Liver (tissue), 9 donors: ENCODE data around the gene AOAH. TPM values are rescaled to one million over a fixed set of nuclear protein-coding genes. Genes with fewer than 3 reads are reported as not detected.
"Not testable (repeated sequence)": the region's sequence is repeated elsewhere in the genome, so short reads cannot be mapped to it uniquely, and the experiment has no call there.

Source experiments
- DNase-seq: peaks from one replicate; pipeline ENCODE4 v3.0.0-alpha.2; 2017; ENCODE audit warnings: low spot score
- H3K27ac ChIP-seq, 2 donors: one replicate each; pipeline ENCODE4 v1.7.0; 2013; ENCODE audit warnings: inconsistent platforms in 2 of 2, low read length in 2 of 2, control low read depth in 1 of 2, low read depth in 1 of 2, mild to moderate bottlenecking in 1 of 2
- H3K27me3 ChIP-seq, 4 donors: one replicate each; pipeline versions ENCODE4 v1.6.1 to v1.7.0; 2013; ENCODE audit warnings: low read length in 3 of 4, inconsistent platforms in 1 of 4, mild to moderate bottlenecking in 1 of 4, moderate library complexity in 1 of 4; ENCODE audit not compliant: control insufficient read depth in 4 of 4, insufficient read depth in 4 of 4
- H3K36me3 ChIP-seq, 4 donors: one replicate each; pipeline versions ENCODE4 v1.6.1 to v1.7.0; 2013; ENCODE audit warnings: low read length in 3 of 4, mild to moderate bottlenecking in 3 of 4, low read depth in 1 of 4, moderate library complexity in 1 of 4; ENCODE audit not compliant: control insufficient read depth in 4 of 4, insufficient read depth in 3 of 4
- H3K4me1 ChIP-seq, 4 donors: one replicate each; pipeline versions ENCODE4 v1.6.1 to v1.7.0; 2013; ENCODE audit warnings: low read length in 3 of 4, mild to moderate bottlenecking in 3 of 4, moderate library complexity in 1 of 4; ENCODE audit not compliant: control insufficient read depth in 4 of 4, insufficient read depth in 4 of 4
- H3K4me3 ChIP-seq, 3 donors: one replicate each; pipeline versions ENCODE4 v1.6.1 to v1.7.0; 2013; ENCODE audit warnings: low read length in 3 of 3, control low read depth in 1 of 3, low read depth in 1 of 3, mild to moderate bottlenecking in 1 of 3
- H3K9ac ChIP-seq, 2 donors: one replicate each; pipeline ENCODE4 v1.7.0; 2013; ENCODE audit warnings: low read length in 2 of 2, mild to moderate bottlenecking in 2 of 2, moderate library complexity in 2 of 2, control low read depth in 1 of 2, low read depth in 1 of 2
- H3K9me3 ChIP-seq, 4 donors: one replicate each; pipeline versions ENCODE4 v1.6.1 to v1.7.0; 2013; ENCODE audit warnings: low read length in 3 of 4; ENCODE audit not compliant: control insufficient read depth in 4 of 4
- CTCF ChIP-seq: fragments of 150-350 bp; IDR thresholded peaks from 2 replicates; pipeline ENCODE4 v1.5.1; 2017; ENCODE audit warnings: improper control_type of control experiment, low read depth, low read length; ENCODE audit not compliant: missing input control
- EGR1 ChIP-seq, 2 donors: IDR thresholded peaks; 2 replicates each; pipeline ENCODE4 v1.6.1; 2016 to 2018; ENCODE audit warnings: antibody characterized with exemption in 2 of 2, low read depth in 2 of 2
- FOXA1 ChIP-seq: IDR thresholded peaks from 2 replicates; pipeline ENCODE4 v1.6.1; 2016; ENCODE audit warnings: antibody characterized with exemption
- FOXA2 ChIP-seq: IDR thresholded peaks from 2 replicates; pipeline ENCODE4 v1.6.1; 2016; ENCODE audit warnings: antibody characterized with exemption
- GABPA ChIP-seq, 2 donors: IDR thresholded peaks in 1 of 2; conservative IDR thresholded peaks in 1 of 2; 2 replicates each; pipeline ENCODE4 v1.6.1; 2016; ENCODE audit warnings: antibody characterized with exemption in 2 of 2, mild to moderate bottlenecking in 1 of 2, moderate library complexity in 1 of 2
- HNF4A ChIP-seq, 2 donors: conservative IDR thresholded peaks; 2 replicates each; pipeline ENCODE4 v1.6.1; 2016; ENCODE audit warnings: antibody characterized with exemption in 2 of 2, mild to moderate bottlenecking in 2 of 2
- HNF4G ChIP-seq: IDR thresholded peaks from 2 replicates; pipeline ENCODE4 v1.6.1; 2016; ENCODE audit warnings: antibody characterized with exemption
- JUND ChIP-seq, 2 donors: IDR thresholded peaks; 2 replicates each; pipeline ENCODE4 v1.6.1; 2016; ENCODE audit warnings: antibody characterized with exemption in 2 of 2
- MAX ChIP-seq: IDR thresholded peaks from 2 replicates; pipeline ENCODE4 v1.6.1; 2016; ENCODE audit warnings: antibody characterized with exemption
- NR2F2 ChIP-seq: IDR thresholded peaks from 2 replicates; pipeline ENCODE4 v1.6.1; 2016; ENCODE audit warnings: antibody characterized with exemption
- RAD21 ChIP-seq, 2 donors: IDR thresholded peaks; 2 replicates each; pipeline ENCODE4 v1.6.1; 2016; ENCODE audit warnings: antibody characterized with exemption in 2 of 2, mild to moderate bottlenecking in 2 of 2
- REST ChIP-seq: IDR thresholded peaks from 2 replicates; pipeline ENCODE4 v1.6.1; 2016; ENCODE audit warnings: antibody characterized with exemption, mild to moderate bottlenecking
- RXRA ChIP-seq, 2 donors: IDR thresholded peaks; 2 replicates each; pipeline ENCODE4 v1.6.1; 2017 to 2018; ENCODE audit warnings: antibody characterized with exemption in 2 of 2, mild to moderate bottlenecking in 1 of 2
- SP1 ChIP-seq: IDR thresholded peaks from 2 replicates; pipeline ENCODE4 v1.6.1; 2018; ENCODE audit warnings: antibody characterized with exemption, mild to moderate bottlenecking
- TAF1 ChIP-seq: conservative IDR thresholded peaks from 2 replicates; pipeline ENCODE4 v1.6.1; 2016; ENCODE audit warnings: antibody characterized with exemption, mild to moderate bottlenecking
- ZBTB33 ChIP-seq: IDR thresholded peaks from 2 replicates; pipeline ENCODE4 v1.6.1; 2016; ENCODE audit warnings: antibody characterized with exemption
- WGBS: extraction: QIAGEN DNeasy Blood & Tissue Kit; methylation state at CpG from one replicate; pipeline ENCODE4 v1.1.7; 2013; 5-methylcytosine and 5-hydroxymethylcytosine counted together
- polyA plus RNA-seq, 2 donors: library from polyadenylated mRNA; stranded (reverse) in 1 of 2; unstranded in 1 of 2; fragments of 200-250 nt in 1 of 2; fragments of >200 nt in 1 of 2; fragmentation: Nextera tagmentation in 1 of 2; extraction: Ambion mirVana in 1 of 2; gene quantifications; one replicate each; pipeline versions ENCODE4 v1.2.1 to v1.2.3, GENCODE V29; 2013 to 2015
- total RNA-seq, 2 donors: library from RNA; depleted of rRNA; stranded (reverse); fragments of >200 nt; gene quantifications; one replicate each; pipeline ENCODE4 v1.2.3, GENCODE V29; 2014
- donor health status: healthy.
- donor health status: healthy.
- donor health status: healthy.
- donor health status: healthy.
- donor health status: healthy.

AOAH gene
- total and polyA plus RNA-seq, 4 donors: 2.4 to 26.7 (median 5.8) TPM

- TF ChIP-seq GABPA (IDR thresholded peaks at IDR 0.05 in 1 of 2, conservative IDR thresholded peaks at IDR 0.05 in 1 of 2) (no peak), TAF1 (no peak), RAD21 (IDR thresholded peaks at IDR 0.05) (no peak), RXRA (IDR thresholded peaks at IDR 0.05) (no peak)
These were observed 227.7 kb downstream of the AOAH start (continued) for GRCh38 chr7:36496576-36496975.

GRCh38 chr7:36491317-36491716 is 233.0 kb downstream of the AOAH start:
- 89% methylated on average over 3 of the region's 3 CpGs for WGBS

GRCh38 chr7:36490419-36490830 is 233.9 kb downstream of the AOAH start:
- no peak for TF ChIP-seq MAX
- TF ChIP-seq HNF4A (conservative IDR thresholded peaks at IDR 0.05): no peak
- no peak for TF ChIP-seq FOXA1
- TF ChIP-seq CTCF: no peak
- TF ChIP-seq RAD21 (IDR thresholded peaks at IDR 0.05): no peak
- no peak for TF ChIP-seq SP1
- no peak for TF ChIP-seq ZBTB33
- no peak for TF ChIP-seq HNF4G
- TF ChIP-seq RXRA (IDR thresholded peaks at IDR 0.05): no peak
- TF ChIP-seq NR2F2: no peak
- TF ChIP-seq REST: no peak
- TF ChIP-seq FOXA2: no peak
- no peak for TF ChIP-seq GABPA (IDR thresholded peaks at IDR 0.05 in 1 of 2, conservative IDR thresholded peaks at IDR 0.05 in 1 of 2)
- TF ChIP-seq TAF1: no peak
- no peak for TF ChIP-seq JUND (IDR thresholded peaks at IDR 0.05)
- no peak overlapping the region for H3K4me3 ChIP-seq
- DNase-seq: no peak
- H3K9ac ChIP-seq: no peak overlapping the region
- WGBS: 79% methylated on average over 3 of the region's 3 CpGs
- H3K4me1 ChIP-seq: no peaks in the 10 kb centered on the region
- H3K27ac ChIP-seq: no peak overlapping the region
- no peaks in the 10 kb centered on the region for H3K27me3 ChIP-seq
- no peaks in the 10 kb centered on the region for H3K9me3 ChIP-seq
- H3K36me3 ChIP-seq: no peaks in the 10 kb centered on the region

More at GRCh38 chr7:36491317-36491716, 233.0 kb downstream of the AOAH start:
- TF ChIP-seq CTCF (no peak), FOXA1 (no peak), EGR1 (IDR thresholded peaks at IDR 0.05; ENCODE audit: low read depth in 2 of 2) (no peak), NR2F2 (no peak)
- no peak overlapping the region for H3K27ac ChIP-seq
- no peak overlapping the region for H3K4me3 ChIP-seq
- H3K9me3 ChIP-seq: no peaks in the 10 kb centered on the region
- H3K36me3 ChIP-seq: no peaks in the 10 kb centered on the region
- no peak for DNase-seq
- H3K4me1 ChIP-seq: no peaks in the 10 kb centered on the region
- no peaks in the 10 kb centered on the region for H3K27me3 ChIP-seq
- H3K9ac ChIP-seq: no peak overlapping the region

- H3K27me3 ChIP-seq, H3K9me3 ChIP-seq, DNase-seq, H3K27ac ChIP-seq, H3K36me3 ChIP-seq, H3K4me1 ChIP-seq, H3K9ac ChIP-seq, H3K4me3 ChIP-seq: not testable (repeated sequence)
- 95% methylated on average over 5 of the region's 5 CpGs for WGBS
These were observed 235.6 kb downstream of the AOAH start for GRCh38 chr7:36488672-36489071.
